HG02610 (cell line): ENCODE measurements around the gene ID4.
A peak's percentile ranks its signal among the peaks of the same experiment; 100 is the strongest.

Experiments used
- ATAC-seq: cut with Tn5 transposase; IDR thresholded peaks from one replicate; pipeline ENCODE4 v1.9.1; 2021; ENCODE audit warnings: mild to moderate bottlenecking, moderate library complexity; ENCODE audit not compliant: unreplicated experiment

ID4 gene, protein sequence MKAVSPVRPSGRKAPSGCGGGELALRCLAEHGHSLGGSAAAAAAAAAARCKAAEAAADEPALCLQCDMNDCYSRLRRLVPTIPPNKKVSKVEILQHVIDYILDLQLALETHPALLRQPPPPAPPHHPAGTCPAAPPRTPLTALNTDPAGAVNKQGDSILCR

DNA sequence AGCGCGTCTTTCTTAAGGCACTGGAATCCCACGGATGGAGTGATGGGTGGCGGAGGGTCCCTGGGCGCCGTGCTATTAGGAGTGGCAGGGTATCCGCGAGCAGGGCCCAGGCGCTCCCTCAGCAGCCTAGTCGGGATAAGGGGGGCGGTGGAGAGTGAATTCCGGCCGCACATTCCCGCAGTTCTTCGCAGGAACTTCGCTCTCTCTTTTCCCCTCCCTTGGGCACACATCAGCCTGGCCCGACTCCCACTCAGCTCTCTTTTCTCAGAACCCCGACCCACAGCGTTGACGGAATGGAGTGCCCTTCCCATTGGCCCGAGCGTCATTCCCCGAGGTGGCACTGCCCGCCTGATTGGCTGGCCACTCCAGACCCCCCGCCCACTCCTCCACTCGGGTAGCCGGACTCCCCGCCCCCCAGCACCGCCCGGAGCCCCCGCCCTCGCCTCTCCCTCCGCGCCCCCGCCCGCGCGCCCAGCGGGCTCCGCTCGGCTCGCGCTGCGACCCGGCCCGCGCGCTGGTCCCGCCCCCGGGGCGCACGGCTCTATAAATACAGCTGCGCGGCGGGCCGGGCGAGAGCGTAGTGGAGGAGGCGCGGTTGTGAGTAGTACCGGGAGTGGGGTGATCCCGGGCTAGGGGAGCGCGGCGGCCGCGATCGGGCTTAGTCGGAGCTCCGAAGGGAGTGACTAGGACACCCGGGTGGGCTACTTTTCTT lies at the start of gene ID4:
Gene ID4 (plus strand): TSS at position 572 of the 712 bp plus-strand sequence. CDS start 385 bp downstream, outside the sequence.
- no peak for ATAC-seq

DNA sequence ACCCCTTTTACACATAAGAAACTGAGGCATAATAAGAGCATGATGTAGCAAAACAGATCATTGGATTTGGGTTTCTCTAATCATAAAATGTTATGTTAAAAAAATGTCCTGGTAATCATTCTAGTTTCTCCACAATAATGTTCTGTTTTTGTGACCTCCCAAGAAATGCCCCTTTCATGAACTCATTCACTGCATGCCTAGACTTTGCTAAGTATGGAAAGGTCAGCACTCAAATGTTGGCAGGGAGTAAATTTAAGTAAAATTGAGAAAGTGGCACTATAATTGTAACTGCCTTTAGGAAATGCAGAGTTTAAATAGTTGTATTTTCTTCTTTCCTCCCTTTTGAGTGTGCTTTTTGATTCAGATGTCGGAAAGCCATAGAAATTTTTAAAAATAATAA lies 48.5 kb upstream of the ID4 start:
- ATAC-seq: no peak

DNA sequence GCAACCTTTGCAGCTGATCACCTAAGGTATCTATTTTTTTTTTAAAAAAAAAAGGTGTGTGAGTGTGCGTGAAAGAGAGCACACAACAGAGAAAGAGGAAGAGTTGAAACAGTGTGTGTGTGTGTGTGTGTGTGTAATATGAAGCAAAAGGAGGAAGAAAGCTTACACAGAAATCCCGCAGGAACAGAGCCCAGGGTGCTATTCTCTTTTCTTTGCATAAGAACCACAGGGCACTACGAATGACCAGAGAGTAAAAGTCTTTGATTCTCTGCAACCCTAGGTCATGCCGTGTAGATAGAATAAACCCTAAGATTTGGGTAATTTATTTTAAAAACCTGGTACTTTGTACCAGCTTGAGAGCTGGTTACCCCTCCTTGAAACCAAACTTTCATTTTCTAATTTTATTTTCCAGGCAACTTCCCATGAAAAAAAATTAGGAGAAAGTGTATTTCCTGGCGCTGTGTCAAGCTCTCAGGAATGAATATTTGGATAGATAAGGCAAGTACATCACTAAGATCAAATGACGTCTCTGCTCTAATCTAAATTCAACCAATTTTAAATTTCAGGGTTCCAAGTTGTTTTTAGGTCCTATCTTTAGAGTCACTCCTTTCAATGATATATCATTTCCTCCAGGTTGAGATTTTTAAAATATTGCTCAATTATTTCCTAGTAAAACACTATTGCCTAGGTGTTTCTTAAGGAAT lies 47.9 kb upstream of the ID4 start:
- no peak for ATAC-seq

DNA sequence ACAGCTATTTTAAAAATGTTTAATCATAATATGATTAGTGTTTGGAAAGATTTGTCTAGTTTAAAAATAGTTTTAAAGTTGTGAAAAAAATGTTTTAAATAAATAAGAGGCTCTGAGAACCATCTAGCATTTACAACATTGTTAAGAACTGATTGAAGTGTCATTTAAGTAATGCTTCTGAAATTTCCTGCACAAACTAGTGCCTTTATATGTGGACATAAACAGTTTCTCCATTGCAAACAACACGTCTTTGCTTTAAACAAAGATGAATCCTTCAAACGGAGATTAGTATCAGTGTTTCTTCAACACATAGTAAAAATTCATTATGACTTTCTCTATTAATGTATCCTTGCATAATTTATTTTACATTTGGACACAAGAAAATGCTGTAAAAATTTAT lies 45.9 kb upstream of the ID4 start:
- ATAC-seq: no peak

DNA sequence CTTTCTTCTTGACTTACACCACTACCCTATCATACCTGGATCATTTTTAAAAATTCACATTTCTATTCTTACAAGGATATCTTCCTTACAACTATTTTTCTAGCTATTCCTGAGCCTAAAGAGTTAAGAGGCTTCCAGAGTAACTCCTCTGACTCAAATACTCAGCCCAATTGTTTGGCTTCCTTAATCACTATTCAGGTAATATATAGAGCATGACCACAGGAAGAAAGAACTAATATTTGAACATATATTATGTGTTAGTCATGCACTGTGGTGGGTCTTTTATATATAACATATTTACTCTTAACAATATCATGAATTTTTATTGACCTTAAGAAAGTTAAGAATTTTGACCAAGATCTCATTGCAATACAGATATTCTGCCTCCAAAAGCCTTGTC lies 42.0 kb upstream of the ID4 start:
- no peak for ATAC-seq

DNA sequence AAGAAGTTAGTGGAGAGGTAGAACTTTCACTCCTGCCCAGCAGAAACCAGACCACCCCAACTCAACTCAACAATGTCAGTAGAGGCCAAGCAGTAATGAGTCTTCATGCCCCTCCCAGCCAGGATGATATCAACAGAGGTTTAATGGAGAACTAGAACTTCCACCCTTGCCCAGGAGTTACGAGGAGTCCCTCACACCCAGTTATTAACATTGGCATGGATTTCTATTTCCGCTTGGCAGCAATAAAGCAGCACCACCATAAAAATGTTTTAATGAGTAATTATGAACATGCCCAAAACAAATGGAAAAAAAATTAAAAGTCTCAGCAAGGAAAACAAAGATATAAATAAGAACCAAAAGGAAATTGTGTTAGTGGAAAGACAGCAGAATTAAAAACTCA lies 40.7 kb upstream of the ID4 start:
- ATAC-seq: no peak

DNA sequence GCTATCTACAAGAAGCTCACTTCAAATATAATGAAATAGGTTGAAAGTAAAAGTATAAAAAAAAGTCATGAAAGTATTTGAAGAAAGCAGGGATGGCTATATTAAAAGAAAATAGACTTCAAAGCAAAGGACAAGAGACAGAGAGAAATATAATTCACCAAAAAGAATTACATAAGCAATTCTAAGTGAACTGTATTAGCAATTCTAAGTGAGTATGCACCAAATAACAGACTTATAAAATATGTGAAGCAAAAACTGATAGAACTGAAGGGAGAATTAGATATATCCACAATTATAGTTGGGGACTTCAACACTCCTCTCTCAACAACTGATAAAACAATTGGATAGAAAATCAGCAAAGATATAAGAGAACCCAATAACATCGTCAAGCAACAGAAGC lies 38.8 kb upstream of the ID4 start:
- ATAC-seq: no peak

DNA sequence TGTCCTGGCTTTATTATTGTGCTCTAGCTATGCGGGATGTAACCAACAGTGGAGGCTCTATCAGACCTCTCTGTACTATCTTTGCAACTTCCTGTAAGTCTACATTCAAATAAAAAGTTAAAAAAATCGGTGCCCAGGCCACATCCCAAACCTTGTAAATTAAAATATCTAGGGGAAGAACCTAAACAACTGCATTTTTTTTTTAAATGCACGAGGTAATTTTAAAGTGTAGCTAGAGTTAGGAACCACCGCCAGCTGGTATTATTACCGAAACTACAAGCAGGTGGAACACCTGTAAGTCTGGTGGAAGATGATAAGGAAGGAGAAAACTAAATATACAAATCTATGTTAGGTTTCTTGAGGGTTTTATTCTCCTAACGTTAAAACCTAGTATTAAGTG lies 34.5 kb upstream of the ID4 start:
- ATAC-seq: no peak

DNA sequence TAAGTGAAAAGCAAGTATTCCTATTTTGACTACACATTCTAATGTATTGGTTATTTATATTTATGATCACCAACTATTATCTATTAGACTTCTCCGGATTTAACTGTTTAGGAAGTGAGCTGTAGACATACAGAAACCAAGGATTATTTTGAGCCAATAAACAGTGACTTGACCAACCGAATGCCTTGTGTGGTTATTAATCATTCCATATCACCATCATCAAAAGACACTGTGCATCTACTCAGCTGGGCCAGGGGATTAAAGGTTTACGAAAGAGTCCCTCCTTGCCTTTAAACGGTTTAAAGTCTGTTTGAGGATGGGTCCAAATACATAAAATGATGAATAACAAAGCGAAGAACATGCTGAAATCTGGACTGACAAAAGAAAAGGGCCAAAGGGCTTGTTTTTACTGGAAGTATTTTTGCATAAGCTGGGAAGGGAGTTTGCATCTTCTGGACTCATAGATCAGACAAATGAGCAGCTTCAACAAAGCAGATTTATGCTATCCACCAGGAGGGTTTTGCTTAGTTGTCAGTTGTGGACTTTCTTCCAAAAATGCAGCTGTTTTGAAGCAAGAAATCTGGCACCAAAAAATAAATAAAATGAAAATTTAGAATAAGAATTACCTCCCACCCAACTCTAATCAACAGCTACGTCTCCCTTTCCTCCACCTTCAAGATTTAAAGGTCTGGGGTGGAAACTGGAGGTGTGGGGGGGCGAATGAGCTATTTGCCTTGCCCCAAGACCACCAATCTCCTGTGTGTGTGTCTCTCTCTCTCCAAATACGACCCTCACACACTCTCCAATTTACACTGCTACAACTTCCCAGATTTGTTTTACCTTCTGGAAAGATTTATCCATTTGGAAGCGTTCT lies 33.6 kb upstream of the ID4 start:
- no peak for ATAC-seq

DNA sequence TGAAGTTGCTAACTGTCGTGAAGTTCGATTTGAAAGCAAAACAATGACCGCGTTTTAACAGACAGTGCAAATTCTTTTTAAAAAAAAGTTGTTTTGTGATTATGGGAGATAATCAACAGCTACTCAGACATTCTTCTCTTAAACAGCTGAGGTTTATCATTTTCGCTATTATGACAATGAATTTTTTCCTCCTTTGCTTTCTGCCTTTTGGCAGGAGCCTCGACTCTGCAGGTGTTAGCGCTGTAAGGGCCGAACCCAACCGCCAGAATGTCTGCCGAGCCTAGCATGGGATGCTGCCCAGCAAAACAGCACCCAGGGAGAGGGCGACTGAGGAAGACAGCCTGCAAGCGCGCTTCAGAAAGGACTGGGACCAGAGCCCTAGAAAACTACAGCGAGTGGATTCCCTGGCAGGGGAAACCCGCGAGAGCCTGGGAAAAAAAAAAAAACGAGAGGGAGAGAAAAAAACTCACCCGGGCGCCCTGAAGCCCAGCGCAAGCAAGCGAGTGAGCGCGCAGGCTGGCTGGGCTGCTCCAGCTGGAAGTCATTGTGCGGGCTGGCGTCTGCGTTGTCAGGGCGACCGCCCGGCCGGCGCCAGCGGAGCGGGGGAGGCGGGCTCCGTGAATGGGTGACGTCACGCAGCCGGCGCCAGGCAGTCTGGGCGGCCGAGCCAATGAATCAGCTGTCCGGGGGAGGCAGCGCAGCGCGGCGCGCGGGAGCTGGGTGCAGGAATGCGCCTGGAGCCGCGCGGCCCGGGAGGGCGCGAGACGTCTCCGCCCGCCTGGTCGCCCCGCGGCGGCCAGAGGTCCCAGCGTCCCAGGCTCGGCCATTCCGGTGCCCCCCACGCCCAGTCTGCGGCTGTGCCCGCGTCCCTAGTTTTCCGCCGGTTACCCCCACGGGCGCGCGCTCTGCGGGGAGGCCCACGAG lies 32.7 kb upstream of the ID4 start:
- peak; percentile 97 for ATAC-seq

DNA sequence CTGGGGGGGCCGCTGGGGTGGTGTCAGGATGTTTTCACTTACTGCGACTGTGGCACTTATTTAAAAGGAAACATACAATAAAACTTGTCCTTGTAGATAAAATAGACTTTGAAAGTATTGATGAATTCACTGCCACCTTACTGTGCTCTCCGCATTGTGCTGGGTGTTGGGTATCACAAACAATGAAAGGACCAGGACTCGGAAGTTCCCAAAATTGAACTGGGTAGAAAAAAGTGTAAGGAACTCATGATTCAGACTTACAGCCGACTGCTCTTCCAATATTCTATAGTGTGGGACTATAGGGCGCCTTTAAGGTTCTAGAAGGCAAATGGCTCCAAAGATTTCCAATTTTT lies 32.1 kb upstream of the ID4 start:
- ATAC-seq: no peak

DNA sequence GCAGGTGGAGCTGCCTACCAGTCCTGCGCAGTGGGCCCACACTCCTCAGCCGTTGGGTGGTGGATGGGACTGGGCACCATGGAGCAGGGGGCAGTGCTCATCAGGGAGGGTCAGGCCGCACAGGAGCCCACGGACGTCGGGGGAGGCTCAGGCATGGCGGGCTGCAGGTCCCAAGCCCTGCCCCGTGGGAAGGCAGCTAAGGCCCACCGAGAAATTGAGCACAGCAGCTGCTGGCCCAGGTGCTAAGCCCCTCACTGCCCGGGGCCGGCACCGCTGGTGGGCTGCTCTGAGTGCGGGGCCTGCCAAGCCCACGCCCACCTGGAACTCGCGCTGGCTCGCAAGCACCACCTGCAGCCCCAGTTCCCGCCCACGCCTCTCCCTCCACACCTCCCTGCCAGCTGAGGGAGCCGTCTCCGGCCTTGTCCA lies 30.2 kb upstream of the ID4 start:
- ATAC-seq: no peak

DNA sequence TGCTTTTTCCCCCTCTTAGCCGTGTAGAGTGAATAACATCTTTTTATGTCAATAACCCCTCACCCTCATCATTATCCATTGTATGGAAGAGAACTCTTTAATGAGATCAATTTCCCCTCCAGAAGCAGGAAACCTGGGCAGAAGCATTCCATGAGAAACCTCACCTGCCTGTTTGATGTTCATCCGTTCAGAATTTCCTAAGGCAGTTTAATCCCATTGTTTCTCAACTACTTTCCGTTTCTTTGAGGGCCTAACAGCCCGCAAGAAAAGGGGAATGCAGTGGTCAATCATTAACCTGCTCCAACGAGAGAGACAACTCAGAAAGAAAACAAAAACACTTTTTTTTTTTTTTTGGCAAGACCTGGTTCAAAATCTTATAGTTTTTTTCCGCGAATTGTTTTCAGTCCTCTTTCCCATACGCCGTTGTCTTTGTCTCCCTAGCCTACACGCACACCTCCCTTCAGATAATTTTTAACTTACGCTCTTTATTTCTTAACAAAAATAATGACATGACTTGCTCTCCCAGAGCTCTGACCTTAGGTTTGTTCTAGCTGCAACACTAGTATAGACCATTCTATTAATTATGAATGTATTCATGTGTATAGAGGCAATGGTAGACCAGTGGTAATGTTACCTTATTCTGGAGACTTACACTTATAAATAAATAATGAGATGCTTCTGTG lies 25.6 kb upstream of the ID4 start:
- no peak for ATAC-seq

DNA sequence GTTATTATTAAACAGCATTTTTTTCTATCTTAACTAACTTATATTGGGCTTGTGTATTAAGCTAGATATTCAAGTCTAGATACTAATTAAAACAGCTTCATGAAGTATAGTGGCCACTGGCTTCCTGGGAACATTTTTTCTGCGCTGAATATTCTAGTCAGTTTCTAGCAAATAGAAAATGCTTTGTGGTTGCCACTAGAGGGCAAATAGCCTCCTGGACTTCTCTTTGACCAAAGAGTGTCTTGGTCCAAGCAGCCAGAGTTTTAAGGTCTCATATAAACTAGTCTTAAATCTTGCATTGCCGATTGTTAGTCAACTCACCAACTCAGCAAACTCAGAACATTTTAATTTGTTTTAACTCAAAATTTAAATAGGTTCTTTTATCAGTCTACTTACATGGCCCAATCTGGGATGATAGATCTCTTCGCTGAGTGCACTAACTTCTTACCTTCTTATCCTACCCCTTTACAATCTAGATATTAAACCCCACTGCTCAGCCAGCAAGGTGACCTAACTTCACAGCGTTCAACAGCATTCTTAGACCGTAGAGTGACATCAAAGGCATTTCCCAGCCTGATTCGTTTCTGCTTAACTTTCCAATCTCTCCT lies 24.6 kb upstream of the ID4 start:
- ATAC-seq: no peak

DNA sequence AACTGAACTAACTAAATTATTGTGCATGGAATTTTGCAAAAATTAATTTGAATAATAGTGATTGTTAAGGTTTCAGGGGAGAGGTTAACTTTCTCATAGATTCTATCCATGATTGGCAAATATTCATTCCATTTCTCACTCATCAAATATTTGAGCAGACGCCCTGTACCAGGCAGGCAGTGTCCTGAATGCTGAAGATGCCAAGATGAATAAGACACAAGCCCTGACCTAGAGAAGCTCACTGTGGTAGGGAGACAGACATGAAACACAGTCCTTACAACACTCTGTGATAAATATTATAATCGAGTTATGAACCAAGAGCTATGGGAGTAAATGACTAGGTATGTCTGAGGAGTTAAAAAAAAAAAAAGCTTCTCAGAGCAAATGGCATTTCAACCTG lies 18.4 kb upstream of the ID4 start:
- no peak for ATAC-seq

DNA sequence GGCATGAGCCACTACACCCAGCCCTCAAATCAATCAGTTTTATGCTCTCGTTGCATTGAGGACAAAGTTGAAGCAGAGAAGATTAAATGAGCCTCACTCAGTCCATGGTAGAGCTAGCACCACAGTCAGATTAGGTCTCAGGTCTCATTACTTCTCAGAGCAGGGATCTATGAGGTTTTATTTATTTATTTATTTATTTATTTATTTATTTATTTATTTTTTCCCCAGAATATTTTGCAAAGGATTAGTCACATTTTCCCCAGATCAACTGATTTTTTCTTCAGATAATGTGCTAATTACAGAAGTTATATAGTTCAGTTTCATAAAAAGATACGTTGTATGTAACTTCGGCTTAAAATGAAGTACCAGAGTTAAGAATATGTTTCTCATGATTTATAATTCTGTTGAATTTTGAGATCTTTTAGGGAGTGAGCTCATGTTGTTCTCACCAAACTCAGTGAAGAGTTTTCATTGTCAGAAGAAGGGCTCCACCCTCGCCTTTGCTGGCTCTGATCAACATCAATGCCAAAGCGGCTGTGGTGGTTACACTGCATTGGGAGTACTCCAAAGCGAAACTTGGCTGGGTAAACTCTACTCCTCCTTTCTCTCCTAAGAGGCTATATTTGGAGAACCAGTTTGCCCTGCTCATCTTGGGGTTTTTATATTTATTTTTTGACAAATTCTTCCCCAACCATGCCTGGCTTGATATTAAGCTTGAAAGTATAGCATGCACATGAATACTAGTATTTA lies 12.9 kb upstream of the ID4 start:
- ATAC-seq: no peak

DNA sequence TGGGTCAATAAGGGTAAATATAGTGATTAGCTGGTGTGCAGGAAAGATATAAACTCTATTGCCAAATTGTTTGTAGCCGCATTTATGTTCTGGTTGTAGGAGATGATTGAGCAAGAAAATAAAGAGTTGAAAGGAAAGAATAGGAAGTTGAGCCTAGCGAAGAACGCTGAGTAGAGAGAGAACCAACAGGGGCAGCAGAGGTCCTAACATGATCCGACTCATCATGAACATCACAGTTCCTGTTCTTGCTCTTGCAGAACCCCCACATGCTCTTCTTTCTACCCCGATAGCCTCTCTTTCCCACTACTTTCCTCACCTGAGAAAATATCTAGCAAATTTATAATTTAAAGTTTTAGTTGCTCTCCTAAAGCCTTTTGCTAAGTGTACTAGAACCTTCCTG lies 9.9 kb upstream of the ID4 start:
- no peak for ATAC-seq

DNA sequence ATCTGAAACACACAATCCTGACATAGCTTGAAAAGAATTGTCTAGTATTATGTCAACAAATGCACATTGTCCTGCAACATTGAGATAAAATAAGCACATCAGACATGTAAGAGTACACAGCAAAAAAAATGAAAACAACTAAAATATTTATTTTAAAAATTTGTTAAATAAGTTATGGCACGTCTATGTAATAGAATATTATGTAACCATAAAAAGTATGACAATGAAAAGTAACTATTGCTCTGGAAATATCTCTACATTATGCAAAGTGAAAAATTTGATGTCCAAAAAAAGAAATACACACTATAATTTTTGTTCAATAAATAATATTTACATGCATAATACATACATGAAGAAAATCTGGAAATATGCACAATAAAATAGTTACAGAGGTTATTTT lies 9.3 kb upstream of the ID4 start:
- no peak for ATAC-seq

DNA sequence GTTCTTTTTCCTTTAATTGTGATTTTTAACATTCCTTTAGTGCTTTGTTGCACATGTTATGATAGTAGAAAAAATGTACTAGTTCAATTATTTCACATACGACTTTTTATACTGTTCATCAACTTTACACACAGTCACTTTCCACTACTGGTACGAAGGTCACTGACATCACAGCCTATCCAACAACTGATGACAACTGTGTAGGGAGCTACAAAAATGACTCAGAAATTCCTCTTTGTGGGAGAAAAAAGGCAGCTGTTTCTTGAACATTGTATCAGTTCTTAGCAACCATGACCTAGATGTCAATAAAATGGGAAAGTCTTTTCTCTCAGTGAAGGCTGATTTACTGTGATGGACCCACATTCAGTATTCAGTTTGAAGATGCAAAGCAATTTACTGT lies 7.0 kb upstream of the ID4 start:
- ATAC-seq: no peak
